ENCODE data around the gene RAP1B.

The RAP1B gene

DNA sequence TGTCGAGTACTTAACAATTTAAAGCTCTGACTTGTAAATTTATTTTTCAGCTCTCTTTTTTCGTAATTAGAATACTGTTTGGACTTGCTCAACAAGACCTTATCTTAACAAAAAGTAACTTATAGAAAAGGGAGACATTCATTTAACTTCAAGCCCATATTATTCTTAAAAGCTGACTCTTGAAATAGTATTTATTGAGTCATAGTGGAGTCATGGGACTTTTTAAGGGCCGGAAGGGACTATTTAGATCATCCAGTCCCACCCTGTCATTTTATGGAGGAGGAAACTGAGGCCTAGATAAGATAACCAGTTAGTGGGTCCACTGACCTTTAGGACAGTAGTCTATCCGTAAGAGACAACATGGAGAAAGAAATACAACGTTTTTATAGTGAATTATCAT, 1.5 kb downstream of the RAP1B start:
- no peak for DNase-seq

DNA sequence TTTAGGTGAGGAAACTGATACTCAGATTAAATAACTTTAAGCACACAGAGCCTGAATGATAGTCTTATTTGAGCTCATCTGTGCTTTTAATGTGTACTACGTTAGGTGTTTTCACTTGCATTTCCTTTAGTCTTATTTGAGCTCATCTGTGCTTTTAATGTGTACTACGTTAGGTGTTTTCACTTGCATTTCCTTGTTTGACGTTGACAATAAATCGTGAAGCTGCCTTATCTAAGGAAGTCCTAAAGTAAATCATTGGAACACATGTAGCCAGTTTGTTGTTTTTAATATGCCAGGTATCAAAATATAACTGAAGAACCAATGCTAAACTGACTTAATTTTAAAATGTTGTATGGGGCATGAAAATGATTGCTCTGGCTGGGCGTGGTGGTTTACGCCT, 2.0 kb downstream of the RAP1B start:
- no peak for DNase-seq

DNA sequence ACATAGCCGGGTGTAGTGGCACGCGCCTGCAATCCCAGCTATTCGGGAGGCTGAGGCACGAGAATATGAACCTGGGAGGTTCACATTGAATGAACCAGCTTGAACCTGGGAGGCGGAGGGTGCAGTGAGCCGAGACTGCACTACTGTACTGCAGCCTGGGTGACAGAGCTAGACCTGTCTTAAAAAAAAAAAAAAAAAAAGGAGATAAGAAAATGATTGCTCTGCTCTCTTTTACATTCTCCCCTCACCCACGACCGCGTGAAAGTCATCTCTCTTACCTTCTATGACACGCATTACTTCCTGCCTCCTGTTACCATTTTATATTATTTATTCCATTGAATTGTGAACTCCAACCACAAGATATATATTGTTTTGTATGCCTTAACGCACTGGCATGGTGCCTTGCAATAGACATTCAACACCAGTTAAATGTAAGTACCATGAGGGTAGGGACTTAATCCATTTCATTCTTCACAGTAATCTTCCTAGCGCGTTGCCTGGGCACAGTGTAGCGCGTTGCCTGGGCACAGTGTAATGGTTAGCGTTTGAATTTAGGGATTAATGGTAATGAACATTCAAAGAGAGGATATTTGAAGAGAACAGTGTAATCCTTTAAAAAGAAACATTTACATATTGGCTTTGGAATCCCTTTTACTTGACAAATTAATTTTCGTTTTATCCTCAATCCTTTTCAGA, 2.7 kb downstream of the RAP1B start:
- peak in 1 of 2 donors; percentile 12 for DNase-seq

DNA sequence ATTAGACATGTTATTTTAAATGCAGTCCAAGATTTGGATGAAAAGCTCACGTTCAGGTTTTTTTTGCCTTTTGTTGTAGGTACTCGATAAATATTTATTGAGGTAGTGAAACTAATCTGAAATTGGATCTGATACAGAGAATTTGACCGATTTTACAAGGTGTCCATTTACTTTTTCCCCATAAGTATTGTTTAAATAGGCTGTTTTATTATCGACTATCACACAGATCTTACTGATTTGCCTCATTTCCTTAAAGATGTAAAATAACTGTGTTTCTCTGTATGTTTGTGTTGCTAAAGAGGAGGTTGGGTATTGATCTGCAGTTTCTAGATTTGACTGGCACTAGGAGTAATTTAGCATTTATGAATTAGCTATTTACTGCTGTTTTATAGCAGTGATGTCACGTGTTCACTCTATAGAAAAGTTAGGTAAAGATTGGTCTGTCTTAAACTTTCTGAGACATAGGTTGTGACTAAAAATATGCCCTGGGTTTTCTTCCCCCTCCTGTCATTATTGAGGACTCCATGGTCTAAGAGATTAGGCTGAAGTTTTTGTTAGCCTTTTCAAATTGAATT, 3.5 kb downstream of the RAP1B start:
- DNase-seq: no peak

- DNase-seq: no peak
These were observed 4.1 kb downstream of the RAP1B start for GRCh38 chr12:68614769-68615168.

GRCh38 chr12:68617160-68617926, 6.6 kb downstream of the RAP1B start:
- no peak for DNase-seq

- DNase-seq: no peak
These were observed 8.8 kb downstream of the RAP1B start for GRCh38 chr12:68619541-68619940.

- DNase-seq: no peak
These were observed 10.1 kb downstream of the RAP1B start for GRCh38 chr12:68620519-68621471.

- DNase-seq: no peak
These were observed 10.9 kb downstream of the RAP1B start for GRCh38 chr12:68621472-68622081.

DNA sequence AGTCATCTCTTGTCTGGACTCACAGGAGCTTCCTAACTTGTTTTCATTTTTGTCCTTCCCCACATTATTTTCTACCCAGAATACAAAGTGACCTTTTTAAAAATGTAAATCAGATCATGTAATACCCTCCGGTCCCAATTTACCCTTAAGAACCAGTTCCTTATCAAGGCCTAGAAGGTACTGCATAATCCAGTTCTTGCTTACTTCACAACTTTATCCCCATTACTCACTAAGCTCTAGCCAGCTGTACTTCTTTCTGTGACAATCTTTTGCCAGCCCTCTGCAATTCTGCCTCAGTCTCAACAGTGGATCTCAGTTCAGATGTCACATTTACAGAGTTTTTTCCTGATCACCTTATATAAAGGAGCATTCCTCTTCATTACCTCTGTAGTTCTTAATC, 11.6 kb downstream of the RAP1B start:
- DNase-seq: no peak

GRCh38 chr12:68623059-68623458, 12.4 kb downstream of the RAP1B start:
- no peak for DNase-seq

DNA sequence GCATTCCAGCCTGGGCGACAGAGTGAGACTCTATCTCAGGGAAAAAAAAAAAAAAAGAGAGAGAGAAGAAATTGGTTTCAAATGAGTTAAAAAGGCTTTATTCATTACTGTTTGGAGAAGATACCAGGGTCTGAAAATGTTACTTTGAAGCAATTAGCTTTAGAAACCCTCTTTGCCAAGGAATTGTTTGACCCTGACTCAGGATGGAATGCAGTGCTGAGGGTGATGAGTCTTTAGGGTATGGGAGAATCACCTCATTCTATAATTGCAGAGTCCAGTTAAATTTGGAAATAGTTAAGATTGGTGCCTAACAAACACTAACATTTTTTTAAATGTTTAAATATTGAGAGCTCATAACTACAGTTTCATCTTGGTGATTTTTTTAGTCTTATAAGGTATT, 13.3 kb downstream of the RAP1B start:
- DNase-seq: no peak

GRCh38 chr12:68624933-68625332, 14.2 kb downstream of the RAP1B start:
- DNase-seq: no peak

DNA sequence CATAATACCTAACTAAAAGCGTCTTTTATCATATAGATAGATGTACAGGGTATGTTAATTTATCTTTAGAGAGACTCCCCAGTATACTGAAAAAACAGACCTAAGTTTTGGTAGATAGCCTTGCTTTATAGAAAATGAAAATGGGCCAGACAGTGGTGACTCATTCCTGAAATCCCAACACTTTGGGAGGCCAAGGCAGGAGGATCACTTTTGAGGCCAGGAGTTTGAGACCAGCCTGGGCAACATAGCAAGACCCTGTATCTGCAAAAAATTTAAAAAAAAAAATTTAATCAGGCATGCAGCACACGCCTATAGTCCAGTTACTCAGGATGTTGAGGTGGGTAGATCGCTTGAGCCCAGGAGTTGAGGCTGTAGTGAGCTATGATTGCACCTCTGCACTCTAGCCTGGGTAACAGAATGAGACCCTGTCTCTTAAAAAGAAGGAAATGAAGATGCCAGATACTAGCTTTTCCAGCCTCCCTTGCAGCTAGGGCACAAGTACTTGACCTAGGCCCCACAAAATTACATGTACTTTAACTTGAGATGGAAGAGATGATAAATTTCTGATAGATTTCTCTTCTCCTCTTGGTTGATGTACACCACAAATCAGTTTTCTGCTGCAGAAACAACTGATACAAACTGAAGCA, 17.1 kb downstream of the RAP1B start:
- no peak for DNase-seq

DNA sequence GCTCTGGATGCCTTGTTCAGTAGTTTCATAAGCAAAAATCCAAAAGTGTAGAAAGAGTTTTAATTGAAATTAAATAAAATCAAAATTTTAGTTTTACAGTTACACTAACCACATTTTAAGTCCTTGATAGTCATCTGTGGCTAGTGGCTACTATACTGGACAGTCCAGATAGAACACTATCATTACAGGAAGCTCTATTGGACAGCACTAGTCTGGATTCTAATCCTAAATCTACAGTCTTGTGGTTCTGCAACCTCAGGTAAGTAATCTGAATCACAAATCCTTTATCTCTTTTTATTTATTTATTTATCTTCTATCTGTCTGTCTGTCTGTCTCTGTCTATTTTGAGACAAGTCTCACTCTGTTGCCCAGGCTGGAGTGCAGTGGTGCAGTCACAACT, 18.0 kb downstream of the RAP1B start:
- no peak for DNase-seq

DNA sequence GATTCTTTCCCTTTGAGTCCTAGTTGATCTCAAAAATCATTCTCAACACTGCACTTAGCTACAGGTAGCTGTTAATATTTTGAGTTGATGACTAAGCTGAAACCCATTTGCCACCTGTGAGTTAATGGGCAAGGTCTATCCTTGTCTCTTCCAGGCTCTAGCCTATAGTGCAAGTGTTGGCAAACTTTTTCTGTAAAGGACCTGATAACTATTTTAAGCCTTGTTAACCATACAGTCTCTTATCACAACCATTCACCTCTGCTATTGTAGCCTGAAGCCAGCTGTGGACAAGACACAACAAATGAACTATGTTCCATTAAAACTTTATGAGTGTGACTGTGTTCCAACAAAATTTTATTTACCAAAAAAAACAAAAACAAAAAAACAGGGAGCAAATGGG, 19.4 kb downstream of the RAP1B start:
- no peak for DNase-seq

DNA sequence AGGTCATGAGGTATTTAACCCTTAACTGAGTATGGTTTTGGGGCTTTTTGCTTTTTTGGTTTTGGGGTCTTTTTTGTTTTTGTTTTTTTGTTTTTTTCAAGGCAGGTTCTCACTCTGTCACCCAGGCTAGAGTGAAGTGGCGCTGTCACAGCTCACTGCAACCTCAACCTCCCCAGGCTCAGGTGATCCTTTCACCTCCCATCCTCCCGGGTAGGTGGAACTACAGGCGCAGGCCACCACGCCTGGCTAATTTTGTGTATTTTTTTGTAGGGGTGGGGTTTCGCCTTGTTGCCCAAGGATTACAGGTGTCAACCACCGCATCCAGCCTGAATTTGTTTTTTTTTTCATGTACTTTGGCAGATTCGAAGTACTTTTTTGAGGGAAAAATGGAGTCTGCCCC, 19.9 kb downstream of the RAP1B start:
- DNase-seq: no peak

DNA sequence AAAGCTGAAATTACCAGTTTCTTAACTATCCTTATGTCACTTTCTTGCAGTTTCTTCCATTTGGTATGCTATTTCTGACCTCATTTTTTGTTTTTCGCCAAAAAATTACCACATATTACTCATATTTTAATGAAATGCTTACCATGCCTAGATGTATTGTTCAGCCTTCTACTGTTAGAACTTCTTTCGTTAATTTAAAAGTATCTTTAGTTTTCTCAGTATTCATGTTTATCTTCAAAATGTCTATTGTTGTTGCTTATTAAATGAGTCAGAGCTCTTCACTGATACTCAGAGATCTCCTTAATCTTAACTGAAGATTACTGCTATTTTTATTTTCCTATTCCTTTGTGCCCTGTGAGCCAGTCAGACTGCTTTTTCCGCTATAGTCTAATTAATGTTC, 20.5 kb downstream of the RAP1B start:
- no peak for DNase-seq

DNA sequence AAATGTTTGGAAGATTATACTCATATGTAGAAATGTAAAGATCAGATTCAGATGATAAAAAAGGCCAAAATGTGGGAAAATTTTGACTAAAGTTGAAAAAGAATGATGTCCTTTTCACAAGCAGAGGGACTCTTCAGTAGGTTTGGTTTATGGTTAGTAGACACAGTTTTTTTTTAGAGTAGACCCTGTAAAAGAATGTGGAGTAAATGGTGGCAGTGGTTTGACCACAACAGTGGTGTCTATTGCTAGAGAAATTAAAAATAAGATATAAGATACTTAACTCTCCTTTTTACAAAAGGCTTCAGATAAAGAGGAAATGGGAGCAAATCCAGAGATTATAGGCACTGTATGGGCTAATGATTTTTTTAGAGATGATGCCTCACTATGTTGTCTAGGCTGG, 21.8 kb downstream of the RAP1B start:
- DNase-seq: no peak

DNA sequence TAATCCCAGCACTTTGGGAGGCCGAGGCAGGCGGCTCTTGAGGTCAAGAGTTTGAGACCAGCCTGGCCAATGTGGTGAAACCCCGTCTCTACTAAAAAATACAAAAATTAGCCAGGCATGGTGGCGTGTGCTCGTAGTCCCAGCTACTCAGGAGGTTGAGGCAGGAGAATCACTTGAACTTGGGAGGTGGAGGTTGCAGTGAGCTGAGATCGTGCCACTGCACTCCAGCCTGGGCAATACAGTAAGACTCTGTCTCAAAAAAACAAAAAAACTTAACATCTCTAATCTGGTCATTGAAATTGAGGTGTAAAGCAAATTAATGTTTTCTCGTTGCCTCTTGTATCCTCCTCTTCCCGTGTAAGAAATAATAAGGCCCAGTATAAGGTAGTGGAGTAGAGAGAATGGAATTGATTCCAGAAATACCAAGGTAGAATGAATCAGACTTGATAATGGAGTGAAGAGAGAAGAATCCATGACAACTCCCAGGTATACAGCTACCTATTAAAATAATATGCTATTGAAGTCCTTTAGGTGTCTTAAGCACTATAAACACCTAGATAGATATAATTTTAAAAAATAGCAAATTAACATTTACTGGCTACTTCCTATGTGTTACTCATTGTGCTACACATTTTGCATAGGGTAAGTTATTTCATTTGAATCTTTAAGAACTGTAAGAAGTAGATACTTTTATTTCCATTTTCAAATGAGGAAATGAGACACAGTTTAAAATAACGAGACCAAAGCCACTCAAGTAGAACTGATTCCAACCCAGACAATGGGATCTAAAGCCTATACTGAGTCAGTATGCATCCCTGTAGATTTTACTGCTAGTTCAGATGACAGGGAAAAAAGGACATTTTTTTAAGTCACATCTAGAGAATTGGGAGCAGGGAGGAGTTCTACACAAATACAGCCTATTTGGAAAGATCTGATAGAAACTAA, 23.2 kb downstream of the RAP1B start:
- no peak for DNase-seq

GRCh38 chr12:68636268-68636667, 25.6 kb downstream of the RAP1B start:
- no peak for DNase-seq
